Tibial nerve (tissue), 3 donors: ENCODE data around the gene CGREF1.

Experiments used
- POLR2A ChIP-seq, 2 donors: fragments of 450-650 bp; IDR thresholded peaks; one replicate each; pipeline ENCODE4 v1.6.1; 2017; ENCODE audit warnings: antibody characterized with exemption in 2 of 2, mild to moderate bottlenecking in 2 of 2, moderate library complexity in 2 of 2
- TF ChIP-seq, protein P1 (sequence below), 5 experiments: fragments of 200-600 bp in 3 of 5; fragments of 450-650 bp in 2 of 5; sonication (generic) in 3 of 5; IDR thresholded peaks; one replicate each; pipeline ENCODE4 v1.5.1; 2016 to 2019; ENCODE audit warnings: antibody characterized with exemption in 5 of 5, mild to moderate bottlenecking in 3 of 5, moderate library complexity in 2 of 5

DNA sequence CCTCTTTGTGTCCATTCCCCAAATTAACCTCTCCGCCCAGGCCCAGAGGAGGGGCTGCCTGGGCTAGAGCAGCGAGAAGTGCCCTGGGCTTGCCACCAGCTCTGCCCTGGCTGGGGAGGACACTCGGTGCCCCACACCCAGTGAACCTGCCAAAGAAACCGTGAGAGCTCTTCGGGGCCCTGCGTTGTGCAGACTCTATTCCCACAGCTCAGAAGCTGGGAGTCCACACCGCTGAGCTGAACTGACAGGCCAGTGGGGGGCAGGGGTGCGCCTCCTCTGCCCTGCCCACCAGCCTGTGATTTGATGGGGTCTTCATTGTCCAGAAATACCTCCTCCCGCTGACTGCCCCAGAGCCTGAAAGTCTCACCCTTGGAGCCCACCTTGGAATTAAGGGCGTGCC, 18.9 kb downstream of the CGREF1 start:
- TF ChIP-seq POLR2A (IDR thresholded peaks at IDR 0.05), result no peak
- TF ChIP-seq, protein P1, sequence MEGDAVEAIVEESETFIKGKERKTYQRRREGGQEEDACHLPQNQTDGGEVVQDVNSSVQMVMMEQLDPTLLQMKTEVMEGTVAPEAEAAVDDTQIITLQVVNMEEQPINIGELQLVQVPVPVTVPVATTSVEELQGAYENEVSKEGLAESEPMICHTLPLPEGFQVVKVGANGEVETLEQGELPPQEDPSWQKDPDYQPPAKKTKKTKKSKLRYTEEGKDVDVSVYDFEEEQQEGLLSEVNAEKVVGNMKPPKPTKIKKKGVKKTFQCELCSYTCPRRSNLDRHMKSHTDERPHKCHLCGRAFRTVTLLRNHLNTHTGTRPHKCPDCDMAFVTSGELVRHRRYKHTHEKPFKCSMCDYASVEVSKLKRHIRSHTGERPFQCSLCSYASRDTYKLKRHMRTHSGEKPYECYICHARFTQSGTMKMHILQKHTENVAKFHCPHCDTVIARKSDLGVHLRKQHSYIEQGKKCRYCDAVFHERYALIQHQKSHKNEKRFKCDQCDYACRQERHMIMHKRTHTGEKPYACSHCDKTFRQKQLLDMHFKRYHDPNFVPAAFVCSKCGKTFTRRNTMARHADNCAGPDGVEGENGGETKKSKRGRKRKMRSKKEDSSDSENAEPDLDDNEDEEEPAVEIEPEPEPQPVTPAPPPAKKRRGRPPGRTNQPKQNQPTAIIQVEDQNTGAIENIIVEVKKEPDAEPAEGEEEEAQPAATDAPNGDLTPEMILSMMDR (IDR thresholded peaks at IDR 0.05), result no peak
